BJ (cell line): Measurements from ENCODE around the gene PRAC2. TPM values are rescaled to one million over a fixed set of nuclear protein-coding genes. Genes with fewer than 3 reads are reported as not detected.
A peak's percentile ranks its signal among the peaks of the same experiment; 100 is the strongest.

Experiments
- CTCF ChIA-PET: fragments of 350-600 bp; formaldehyde crosslinking; extraction: SDS; loops from one replicate; lab custom pipeline; 2021; ENCODE audit warnings: antibody characterized with exemption, inconsistent platforms; lab: Yijun Ruan, JAX
- POLR2A ChIA-PET: fragments of 300-600 bp; sonication (Branson Sonifier 250); formaldehyde crosslinking; extraction: SDS; loops from one replicate; lab custom pipeline; 2021; ENCODE audit warnings: antibody characterized with exemption; lab: Charles Lee
- DNase-seq: peaks from one replicate; pipeline ENCODE4 v3.0.0-alpha.2; 2011; ENCODE audit warnings: low read depth
- H3K27me3 ChIP-seq: 2 replicates; pipeline ENCODE4 v1.6.0; 2011; ENCODE audit warnings: low read length; ENCODE audit not compliant: control insufficient read depth, insufficient read depth
- H3K36me3 ChIP-seq: 2 replicates; pipeline ENCODE4 v1.5.1; 2011; ENCODE audit warnings: low read length; ENCODE audit not compliant: control insufficient read depth, insufficient read depth
- H3K4me3 ChIP-seq: 2 replicates; pipeline ENCODE4 v1.5.1; 2011; ENCODE audit warnings: low read depth, mild to moderate bottlenecking, control low read depth, low read length
- CTCF ChIP-seq: IDR thresholded peaks from 2 replicates; pipeline ENCODE4 v1.5.1; 2011; ENCODE audit warnings: low read depth, mild to moderate bottlenecking, control low read depth, inconsistent platforms, low read length, moderate library complexity; ENCODE audit not compliant: insufficient read depth
- polyA plus RNA-seq: library from polyadenylated mRNA; depleted of rRNA; stranded (reverse); fragments of >200 nt; gene quantifications from 2 replicates; pipeline ENCODE4 v1.2.3, GENCODE V29; 2011

Gene PRAC2
- polyA plus RNA-seq, 1 experiment, result 0.63 TPM

DNA sequence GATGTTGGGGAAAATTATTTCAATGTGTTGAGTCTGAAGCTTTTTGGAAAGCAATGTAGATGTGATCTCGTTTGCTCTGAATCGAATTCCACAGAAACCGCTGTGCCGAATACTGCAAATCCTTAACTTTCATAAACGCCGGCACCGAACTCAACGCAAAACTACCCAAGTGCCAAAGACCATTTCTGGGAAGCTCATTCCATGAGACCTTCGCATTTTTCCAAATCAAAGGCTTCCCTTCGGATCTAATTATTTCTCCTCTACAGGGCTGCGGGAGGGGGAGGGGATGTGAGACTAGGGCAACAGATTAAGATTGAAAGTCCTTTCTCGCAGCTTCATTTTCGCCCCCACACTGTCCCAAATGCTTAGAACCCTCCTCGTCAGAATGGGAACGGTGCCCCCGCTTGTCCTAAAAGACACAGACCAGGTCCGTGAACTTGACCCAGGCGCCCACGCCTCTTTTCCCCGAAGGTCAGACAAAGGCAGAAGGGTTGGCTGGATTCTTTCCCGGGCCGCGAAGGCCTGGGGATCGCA, 4.7 kb upstream of the PRAC2 start:
- CTCF ChIA-PET, result interaction anchor here (0.7 to 10.4 kb wide), 5 partner anchors 10 to 160 kb away, joined by 3 to 128 read pairs (median 3); no protein-coding TSS in a partner anchor
- no peak for DNase-seq
- POLR2A ChIA-PET, result interaction anchor here (0.7 kb wide), 1 partner anchor 73 kb away, joined by 14 read pairs; no protein-coding TSS in a partner anchor

GRCh38 chr17:48718761-48719641, 4.0 kb upstream of the PRAC2 start:
- ChIA-PET CTCF (interaction anchor here (0.6 to 10.4 kb wide), 13 partner anchors 11 to 224 kb away, joined by 3 to 152 read pairs (median 3); no protein-coding TSS in a partner anchor), POLR2A (interaction anchor here (0.7 kb wide), 1 partner anchor 72 kb away, joined by 14 read pairs; no protein-coding TSS in a partner anchor)
- TF ChIP-seq CTCF, result no peak
- Histone ChIP-seq H3K4me3 (peak overlapping the region; percentile 15), H3K36me3 (no peaks in the 10 kb centered on the region; the same call in 1 of the 2 replicates), H3K27me3 (peaks cover 41% of the 10 kb centered on the region)
- no peak for DNase-seq

More for the DNA sequence above, 4.7 kb upstream of the PRAC2 start:
- TF ChIP-seq CTCF, result no peak
- Histone ChIP-seq H3K4me3 (peak overlapping the region; percentile 15), H3K36me3 (no peaks in the 10 kb centered on the region; the same call in 1 of the 2 replicates), H3K27me3 (peaks cover 35% of the 10 kb centered on the region)

DNA sequence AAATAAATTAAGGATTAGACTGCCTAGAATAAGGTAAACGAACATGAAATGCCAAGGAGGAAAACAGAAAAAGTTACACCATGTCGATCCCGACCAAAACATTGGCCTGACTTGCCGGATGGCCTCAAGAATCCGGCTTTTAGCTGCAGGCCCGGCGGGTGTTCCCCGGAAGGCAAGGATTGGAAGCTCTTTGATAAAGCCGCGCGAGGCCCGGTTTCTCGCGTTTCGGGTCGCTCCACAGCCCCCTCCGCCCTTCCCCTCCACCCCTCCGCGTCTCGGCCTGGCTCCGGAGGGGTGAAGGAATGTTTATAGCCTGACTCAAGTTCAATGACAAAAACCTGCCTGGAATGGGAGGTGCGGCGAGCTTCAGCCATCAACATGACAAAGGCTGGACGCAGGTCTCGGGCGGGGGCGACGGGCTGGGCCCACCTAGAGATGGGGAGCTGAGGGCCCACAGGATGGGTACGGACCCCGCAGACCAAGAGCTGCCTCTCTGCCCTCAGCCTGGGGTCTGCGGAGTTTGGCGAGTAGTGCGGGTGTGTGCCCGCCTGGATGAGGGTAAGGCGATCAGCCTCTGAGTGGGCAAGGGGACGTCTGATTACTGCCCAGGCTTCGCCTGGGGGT, 3.2 kb upstream of the PRAC2 start:
- POLR2A ChIA-PET, result no interaction called here
- peak overlapping the region; percentile 15 for H3K4me3 ChIP-seq
- no peaks in the 10 kb centered on the region; the same call in 1 of the 2 replicates for H3K36me3 ChIP-seq
- TF ChIP-seq CTCF, result no peak
- CTCF ChIA-PET, result interaction anchor here (0.6 to 10.4 kb wide), 11 partner anchors 14 to 223 kb away, joined by 3 to 152 read pairs (median 4); no protein-coding TSS in a partner anchor
- DNase-seq, result no peak
- peaks cover 42% of the 10 kb centered on the region for H3K27me3 ChIP-seq

DNA sequence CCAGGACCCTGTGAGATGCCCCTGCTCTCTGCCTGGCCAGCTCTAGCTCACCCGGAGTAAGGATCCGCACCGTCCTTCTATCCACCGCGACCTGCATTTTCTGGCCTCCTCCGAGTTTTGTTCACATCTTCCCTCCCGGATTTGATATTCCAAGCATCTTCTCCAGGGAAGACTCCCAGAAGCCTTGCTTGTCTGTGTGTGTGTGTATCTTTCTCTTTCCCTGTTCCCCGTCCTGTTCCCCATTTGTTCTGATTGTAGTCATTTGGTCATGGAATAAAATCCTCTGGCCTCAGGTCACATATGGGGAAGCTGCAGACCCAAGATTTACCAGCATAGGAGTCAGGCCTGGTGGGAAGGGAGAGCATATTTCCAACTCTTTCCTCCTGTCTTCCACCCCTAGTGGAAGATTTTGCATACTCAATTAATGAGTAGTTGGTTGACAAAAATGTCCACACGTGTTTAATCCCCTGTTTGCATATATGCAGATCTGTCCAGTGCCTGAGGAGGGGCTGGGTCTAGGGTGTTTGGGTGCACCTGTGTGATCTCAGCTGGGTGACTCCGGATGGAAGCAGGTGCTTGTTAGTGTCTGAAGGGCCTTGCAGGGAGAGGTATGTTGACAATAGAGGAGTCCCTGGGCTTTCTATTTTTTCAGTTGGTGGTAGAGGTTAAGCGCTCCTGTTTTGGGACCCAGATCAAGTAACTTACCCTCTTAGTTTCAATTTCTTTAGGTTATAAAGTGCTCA, 2.5 kb upstream of the PRAC2 start:
- peak overlapping the region; percentile 1; the same call in 1 of the 2 replicates for H3K4me3 ChIP-seq

More for the DNA sequence above, 2.5 kb upstream of the PRAC2 start:
- Histone ChIP-seq H3K36me3 (no peaks in the 10 kb centered on the region; the same call in 1 of the 2 replicates), H3K27me3 (peaks cover 48% of the 10 kb centered on the region)
- ChIA-PET CTCF (interaction anchor here (0.6 to 10.4 kb wide), 11 partner anchors 42 to 223 kb away, joined by 3 to 152 read pairs (median 3); no protein-coding TSS in a partner anchor), POLR2A (no interaction called here)
- no peak for TF ChIP-seq CTCF
- no peak for DNase-seq
